K562 (cell line): ENCODE data around the gene WRAP53. TPM values are rescaled to one million over a fixed set of nuclear protein-coding genes. Genes with fewer than 3 reads are reported as not detected.

Experiments
- ATAC-seq: fragments of 200-7000 bp; cut with Tn5 transposase; 3 replicates; pipeline ENCODE4 v1.9.1; 2020; ENCODE audit warnings: moderate library complexity
- BruUV-seq: library from RNA; stranded (reverse); fragments of 400-500 nt; replicated peaks from 2 replicates; lab custom pipeline; 2021; lab: Mats Ljungman, UMichigan
- CTCF ChIA-PET: fragments of 300-600 bp; formaldehyde crosslinking; extraction: SDS; loops from one replicate; lab custom pipeline; 2021; ENCODE audit warnings: low intra/inter-chr PET ratio; lab: Yijun Ruan, JAX
- POLR2A ChIA-PET: fragments of 300-600, 350-650 bp; sonication (Branson Sonifier 250); formaldehyde crosslinking; extraction: SDS; loops from one replicate; lab custom pipeline; 2021; ENCODE audit warnings: antibody characterized with exemption, inconsistent platforms; lab: Yijun Ruan, JAX
- DNase-seq, 4 experiments: peaks; one replicate each; pipeline versions ENCODE4 v3.0.0 to v3.0.0-alpha.2; 2011 to 2018; ENCODE audit warnings: low spot score in 3 of 4, mixed read lengths in 3 of 4; ENCODE audit errors: extremely low read depth in 1 of 4
- FAIRE-seq: peaks from 2 replicates; lab custom pipeline; 2011; peaks lifted over from hg19 to GRCh38; lab: Jason Lieb, UNC
- H2AFZ ChIP-seq: 2 replicates; pipeline ENCODE4 v1.6.0; 2011; ENCODE audit warnings: low read depth, low read length, control low read depth, inconsistent platforms
- H3K27ac ChIP-seq: fragments of 200-600 bp; 3 replicates; pipeline ENCODE4 v1.8.0; 2011; ENCODE audit warnings: low read depth, mild to moderate bottlenecking, control low read depth, inconsistent platforms, low read length, moderate library complexity, mixed read lengths; ENCODE audit errors: extremely low read depth
- H3K27me3 ChIP-seq, 2 experiments: fragments of 300-600 bp in 1 of 2; 2 replicates in 1 of 2; 3 replicates in 1 of 2; pipeline versions ENCODE4 v1.6.0 to v1.8.0; 2011; ENCODE audit warnings: inconsistent platforms in 2 of 2, low read length in 2 of 2, mild to moderate bottlenecking in 1 of 2, mixed read lengths in 1 of 2, moderate library complexity in 1 of 2; ENCODE audit not compliant: control insufficient read depth in 2 of 2, insufficient read depth in 2 of 2
- H3K36me3 ChIP-seq: fragments of 300-600 bp; 3 replicates; pipeline ENCODE4 v1.8.0; 2011; ENCODE audit warnings: mild to moderate bottlenecking, low read length, inconsistent platforms; ENCODE audit not compliant: control insufficient read depth, insufficient read depth
- H3K4me1 ChIP-seq, 2 experiments: fragments of 200-600 bp in 1 of 2; replicated peaks in 1 of 2; 2 replicates in 1 of 2; 3 replicates in 1 of 2; pipeline versions ENCODE4 v1.5.1 to v1.8.0; 2011; ENCODE audit warnings: inconsistent platforms in 2 of 2, low read length in 2 of 2, mild to moderate bottlenecking in 1 of 2, mixed read lengths in 1 of 2, moderate library complexity in 1 of 2; ENCODE audit not compliant: control insufficient read depth in 2 of 2, insufficient read depth in 2 of 2
- H3K4me2 ChIP-seq: 2 replicates; pipeline ENCODE4 v1.6.1; 2011; ENCODE audit warnings: low read length, control low read depth, inconsistent platforms, mixed read lengths; ENCODE audit not compliant: insufficient read depth
- H3K4me3 ChIP-seq: fragments of 200-600 bp; sonication (generic), shearing (Covaris generic); 2 replicates; pipeline ENCODE4 v1.5.1; 2016; ENCODE audit warnings: control low read depth, inconsistent platforms
- H3K79me2 ChIP-seq: fragments of 200-600 bp; 3 replicates; pipeline ENCODE4 v1.8.0; 2011; ENCODE audit warnings: low read length, inconsistent platforms; ENCODE audit not compliant: control insufficient read depth, insufficient read depth
- H3K9ac ChIP-seq, 2 experiments: 2 replicates each; pipeline versions ENCODE4 v1.6.0 to v1.6.1; 2011; ENCODE audit warnings: low read depth in 2 of 2, low read length in 2 of 2, control low read depth in 1 of 2, inconsistent platforms in 1 of 2, mild to moderate bottlenecking in 1 of 2, mixed read lengths in 1 of 2; ENCODE audit not compliant: insufficient read depth in 1 of 2
- H3K9me1 ChIP-seq: one replicate; pipeline ENCODE4 v1.6.0; 2011; ENCODE audit warnings: inconsistent platforms, mild to moderate bottlenecking, low read length, moderate library complexity; ENCODE audit not compliant: control insufficient read depth, insufficient read depth
- H3K9me3 ChIP-seq: replicated peaks from 2 replicates; pipeline ENCODE4 v1.5.1; 2011; ENCODE audit warnings: low read depth, low read length, inconsistent platforms; ENCODE audit not compliant: control insufficient read depth, insufficient read depth
- H4K20me1 ChIP-seq: replicated peaks from 2 replicates; pipeline ENCODE4 v1.6.1; 2011; ENCODE audit warnings: low read length, inconsistent platforms, mixed read lengths; ENCODE audit not compliant: control insufficient read depth, insufficient read depth
- DEAF1 ChIP-seq: fragments of 450-650 bp; formaldehyde crosslinking; IDR thresholded peaks from 2 replicates; pipeline ENCODE4 v1.4.0; 2020; ENCODE audit warnings: mild to moderate bottlenecking, moderate library complexity
- E2F3 ChIP-seq: fragments of 250-450 bp; sonication (Bioruptor Pico); IDR thresholded peaks from 2 replicates; pipeline ENCODE4 v1.4.0; 2020; ENCODE audit warnings: mild to moderate bottlenecking
- GTF3C2 ChIP-seq: IDR thresholded peaks from 3 replicates; pipeline ENCODE4 v1.6.1; 2011; ENCODE audit warnings: borderline replicate concordance, mild to moderate bottlenecking, moderate library complexity; ENCODE audit not compliant: insufficient read length; ENCODE audit errors: extremely low read depth
- KDM2B ChIP-seq: fragments of 250-450 bp; sonication (Bioruptor Pico); IDR thresholded peaks from 2 replicates; pipeline ENCODE4 v1.8.0; 2021; ENCODE audit warnings: mild to moderate bottlenecking, moderate library complexity
- POLR2AphosphoS2 ChIP-seq: IDR thresholded peaks from 2 replicates; pipeline ENCODE4 v1.6.1; 2012; ENCODE audit warnings: low read length, improper control_type of control experiment
- PPARD ChIP-seq: fragments of 250-450 bp; sonication (Bioruptor Pico); IDR thresholded peaks from 2 replicates; pipeline ENCODE4 v1.8.0; 2022; ENCODE audit warnings: inconsistent platforms, mild to moderate bottlenecking, moderate library complexity
- TCF3 ChIP-seq: sonication (generic); formaldehyde crosslinking; IDR thresholded peaks from 2 replicates; pipeline ENCODE4 v1.4.0; 2020; ENCODE audit warnings: mild to moderate bottlenecking, missing genetic modification reagents
- U2AF2 ChIP-seq: fragments of 200-400 bp; formaldehyde crosslinking; optimal IDR thresholded peaks from 2 replicates; pipeline ENCODE3; 2017; ENCODE audit warnings: low read depth, mild to moderate bottlenecking, low read length
- ZNF384 ChIP-seq: IDR thresholded peaks from 2 replicates; pipeline ENCODE4 v1.6.1; 2012; ENCODE audit warnings: low read depth, low read length, improper control_type of control experiment
- WGBS: fragments of 100-300 bp; shearing (Covaris generic); methylation state at CpG from one replicate; pipeline ENCODE4 v1.1.6; 2016; ENCODE audit warnings: low coverage, mixed read lengths; ENCODE audit not compliant: insufficient coverage; ENCODE audit errors: missing lambda C conversion rate; 5-methylcytosine and 5-hydroxymethylcytosine counted together
- in situ Hi-C: fragments of 300-500 bp; cut with MboI; formaldehyde crosslinking; loops from 4 replicates; pipeline ENCODE4 v1.15.0; 2018; ENCODE audit warnings: inconsistent platforms, mixed read lengths
- intact Hi-C: fragments of 100-400 bp; cut with micrococcal nuclease; formaldehyde crosslinking; loops from 2 replicates; pipeline ENCODE4 v1.14.2; 2022
- polyA plus RNA-seq, 8 experiments: library from polyadenylated mRNA; depleted of rRNA in 4 of 8; stranded (reverse) in 5 of 8; unstranded in 3 of 8; fragments of >200 nt; fragmentation: Nextera tagmentation in 2 of 8; fragmentation: Illumina TruSeq in 1 of 8; extraction: Ambion mirVana in 2 of 8; extraction: Trizol in 1 of 8; gene quantifications; 2 replicates each; pipeline versions ENCODE4 v1.2.1 to v1.2.3, GENCODE V29; 2011 to 2014; ENCODE audit warnings: inconsistent platforms in 1 of 8, missing spikeins in 1 of 8
- total RNA-seq, 7 experiments: library from RNA; depleted of rRNA in 6 of 7; stranded (reverse); fragments of >200 nt in 6 of 7; fragmentation: Illumina TruSeq in 2 of 7; extraction: Trizol in 2 of 7; gene quantifications; 2 replicates each; pipeline versions ENCODE4 v1.2.1 to v1.2.3, GENCODE V29; 2011 to 2021; ENCODE audit warnings: low replicate concordance in 1 of 7

The WRAP53 gene
- total and polyA plus RNA-seq, 9 of the 15 experiments (the other 6 are each of a cell fraction or from before 2014, with no cell fraction given) = 0.72 to 18.2 (median 13.4) TPM

GRCh38 chr17:7647018-7647417, 41.3 kb upstream of the WRAP53 start:
- Histone ChIP-seq H2AFZ (peak overlapping the region; percentile 61), H3K27ac (no peak overlapping the region; the same call in 2 of the 3 replicates), H3K36me3 (no peaks in the 10 kb centered on the region), H3K9ac (no peak overlapping the region), H3K4me2 (no peak overlapping the region), H3K4me1 (peaks cover 24 to 40% of the 10 kb centered on the region in 2 experiments; a peak in 4 of 5 replicates), H3K9me3 (no peaks in the 10 kb centered on the region), H3K79me2 (no peaks in the 10 kb centered on the region), H3K9me1 (no peaks in the 10 kb centered on the region), H3K4me3 (no peak overlapping the region), H4K20me1 (no peaks in the 10 kb centered on the region), H3K27me3 (no peaks in the 10 kb centered on the region)
- in situ Hi-C loops = no loop called here
- intact Hi-C loops = no loop called here
- no peak for TF ChIP-seq POLR2AphosphoS2
- no peak for TF ChIP-seq TCF3 (CRISPR knock-in tag)
- TF ChIP-seq ZNF384 = peak; percentile 85
- no peak for TF ChIP-seq KDM2B (CRISPR knock-in tag)
- BruUV-seq = no TSS peak
- WGBS = 36% methylated on average over 2 of the region's 4 CpGs
- ATAC-seq (no peak), DNase-seq (no peak), FAIRE-seq (no peak)
- CTCF ChIA-PET = no interaction called here
- POLR2A ChIA-PET = interaction anchor here (0.8 to 3.6 kb wide), 2 partner anchors 10 to 39 kb away, joined by 3 to 21 read pairs; partner anchors contain the start of gene TP53

- Histone ChIP-seq H3K36me3 (no peaks in the 10 kb centered on the region), H3K4me3 (peak within 1 kb of the TSS; percentile 39), H3K4me1 (peaks cover 18 to 47% of the 10 kb centered on the region in 2 experiments; a peak in 4 of 5 replicates), H3K79me2 (no peaks in the 10 kb centered on the region), H3K9me1 (no peaks in the 10 kb centered on the region), H3K27me3 (no peaks in the 10 kb centered on the region), H3K9ac (peak within 1 kb of the TSS; percentile 59 to 89), H2AFZ (peak within 1 kb of the TSS; percentile 94), H3K9me3 (no peaks in the 10 kb centered on the region), H4K20me1 (no peaks in the 10 kb centered on the region; the same call in 1 of the 2 replicates), H3K27ac (peak within 1 kb of the TSS; percentile 67), H3K4me2 (peak within 1 kb of the TSS; percentile 85)
- WGBS = 2% methylated on average over 11 of the region's 34 CpGs
- intact Hi-C loops (no loop called here), in situ Hi-C loops (no loop called here)
- CTCF ChIA-PET = no interaction called here
- POLR2A ChIA-PET = interaction anchor here (0.6 to 2.9 kb wide), 16 partner anchors 9 to 436 kb away, joined by 3 to 41 read pairs (median 4); partner anchors contain the start of genes CD68, MPDU1, SHBG and TP53
- DNase-seq (peak; percentile 93 to 97 (median 96)), ATAC-seq (peak; percentile 96), FAIRE-seq (peak; percentile 94)
- BruUV-seq = no TSS peak
- no peak for TF ChIP-seq PPARD (CRISPR knock-in tag)
- TF ChIP-seq U2AF2 = no peak
- TF ChIP-seq DEAF1 = no peak
- TF ChIP-seq GTF3C2 = no peak
- no peak for TF ChIP-seq E2F3 (CRISPR knock-in tag)
These were observed 37.7 kb upstream of the WRAP53 start, which contains the start of gene ATP1B2 for GRCh38 chr17:7650509-7651096. Gene ATP1B2 (plus strand): TSS chr17:7650926. CDS start chr17:7651519, 593 bp downstream.
